ENCODE data around the gene CLRN3. TPM values are rescaled to one million over a fixed set of nuclear protein-coding genes. Genes with fewer than 3 reads are reported as not detected.

CLRN3 gene
- total and polyA plus RNA-seq, 12 donors = 0.29 to 0.61 (median 0.39) TPM; not detected in 9

- Histone ChIP-seq H3K4me3 (no peak overlapping the region), H3K4me1 (replicated peaks in 1 of 2) (no peaks in the 10 kb centered on the region), H3K27ac (peak overlapping the region in 1 of 5 donors; percentile 59), H3K36me3 (replicated peaks in 1 of 2) (no peaks in the 10 kb centered on the region), H3K9me3 (replicated peaks in 1 of 3) (no peaks in the 10 kb centered on the region), H3K27me3 (no peaks in the 10 kb centered on the region)
- TF ChIP-seq POLR2A (IDR thresholded peaks at IDR 0.05) = no peak
- TF ChIP-seq CTCF (IDR thresholded peaks at IDR 0.05) = no peak
- DNase-seq = no peak
- intact Hi-C loops (cut with DNase I) = no loop called here
- 59 to 67% (median 63%) methylated on average over 3 of the region's 3 CpGs for WGBS, 4 donors
Observed at GRCh38 chr10:127890216-127890615, 2.5 kb downstream of the CLRN3 start.

GRCh38 chr10:127889605-127890195, 3.0 kb downstream of the CLRN3 start:
- 22 to 41% (median 29%) methylated on average over 4 of the region's 4 CpGs for WGBS, 4 donors
- Histone ChIP-seq H3K27ac (peak overlapping the region in 1 of 5 donors; percentile 62), H3K4me3 (no peak overlapping the region), H3K27me3 (no peaks in the 10 kb centered on the region), H3K4me1 (replicated peaks in 1 of 2) (no peaks in the 10 kb centered on the region), H3K9me3 (replicated peaks in 1 of 3) (no peaks in the 10 kb centered on the region), H3K36me3 (replicated peaks in 1 of 2) (no peaks in the 10 kb centered on the region)
- TF ChIP-seq CTCF (IDR thresholded peaks at IDR 0.05) (no peak), POLR2A (IDR thresholded peaks at IDR 0.05) (no peak)
- peak in 1 of 7 donors; percentile 37 for DNase-seq
- intact Hi-C loops (cut with DNase I) = no loop called here

- Histone ChIP-seq H3K36me3 (replicated peaks in 1 of 2) (no peaks in the 10 kb centered on the region), H3K27me3 (no peaks in the 10 kb centered on the region), H3K9me3 (replicated peaks in 1 of 3) (no peaks in the 10 kb centered on the region), H3K4me3 (no peak overlapping the region), H3K4me1 (replicated peaks in 1 of 2) (no peaks in the 10 kb centered on the region), H3K27ac (peak overlapping the region in 1 of 5 donors; percentile 62)
- 87 to 89% (median 88%) methylated on average over 13 of the region's 13 CpGs for WGBS, 4 donors
- intact Hi-C loops (cut with DNase I) = no loop called here
- no peak for DNase-seq
- TF ChIP-seq CTCF (IDR thresholded peaks at IDR 0.05) (no peak), POLR2A (IDR thresholded peaks at IDR 0.05) (no peak)
Observed at GRCh38 chr10:127888521-127889312, 4.0 kb downstream of the CLRN3 start.

GRCh38 chr10:127887541-127888415, 5.0 kb downstream of the CLRN3 start:
- no peaks in the 10 kb centered on the region for H3K4me1 ChIP-seq (replicated peaks in 1 of 2)
- no peaks in the 10 kb centered on the region for H3K36me3 ChIP-seq (replicated peaks in 1 of 2)
- DNase-seq = no peak
- 73 to 81% (median 77%) methylated on average over 12 to 16 of the region's 16 CpGs for WGBS, 4 donors
- TF ChIP-seq CTCF (IDR thresholded peaks at IDR 0.05) (no peak), POLR2A (IDR thresholded peaks at IDR 0.05) (no peak)
- no peaks in the 10 kb centered on the region for H3K9me3 ChIP-seq (replicated peaks in 1 of 3)
- no peak overlapping the region for H3K27ac ChIP-seq
- intact Hi-C loops (cut with DNase I) = no loop called here
- no peaks in the 10 kb centered on the region for H3K27me3 ChIP-seq
- no peak overlapping the region for H3K4me3 ChIP-seq
